ENCODE measurements around the gene RAB19. TPM values are rescaled to one million over a fixed set of nuclear protein-coding genes. Genes with fewer than 3 reads are reported as not detected.
"Not testable (repeated sequence)": the region's sequence is repeated elsewhere in the genome, so short reads cannot be mapped to it uniquely, and the experiment has no call there.

RAB19 gene
- total RNA-seq, 2 donors from 2014 or later = 14.9 to 21.9 TPM

DNA sequence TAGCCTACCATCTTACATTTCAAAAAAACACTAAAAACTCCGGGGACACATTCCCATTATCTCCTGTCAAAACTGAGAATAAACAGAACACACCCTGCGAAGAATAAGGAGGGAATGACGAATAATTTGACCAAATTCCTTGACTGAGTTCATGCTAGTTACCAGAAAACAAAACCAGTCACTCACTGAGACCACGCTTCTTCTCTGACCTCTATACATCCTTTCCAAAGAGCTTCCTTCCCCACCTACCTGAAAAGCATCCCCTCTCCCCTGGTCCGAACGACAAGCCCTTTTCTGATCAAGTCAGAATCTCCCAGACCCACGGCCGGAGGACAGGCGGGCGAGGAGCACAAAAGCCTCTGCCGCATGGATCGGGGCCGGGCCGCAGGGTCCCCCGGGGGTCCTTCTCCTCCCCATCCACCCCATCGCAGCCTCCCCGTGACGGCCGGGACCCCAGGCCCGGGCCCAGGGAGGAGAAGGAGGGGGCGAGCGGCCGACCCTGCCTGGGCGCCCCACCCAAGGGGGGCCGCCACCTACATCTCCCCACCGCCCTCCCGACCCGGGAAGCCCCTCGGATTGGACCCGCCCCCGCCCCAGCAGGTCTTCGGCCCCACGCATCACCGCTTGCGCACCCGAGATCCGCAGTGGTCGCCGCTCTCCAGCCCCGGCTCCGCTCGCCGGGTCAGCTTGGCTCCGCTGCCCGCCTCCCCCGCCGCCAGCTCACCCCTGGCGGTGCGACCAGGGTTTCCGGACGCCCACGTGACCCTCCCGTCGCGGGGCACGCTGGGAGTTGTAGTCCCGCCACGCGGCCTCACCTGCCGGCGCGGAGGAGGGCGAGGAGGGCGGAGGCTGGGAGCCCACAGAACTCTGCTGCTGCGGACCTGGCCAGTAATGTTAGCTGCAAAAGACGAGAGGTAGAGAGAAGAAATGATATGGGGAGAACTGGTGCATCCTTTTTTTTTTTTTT, 5.8 kb upstream of the RAB19 start, which contains the start of gene SLC37A3:
TSS of gene SLC37A3 (minus strand) at position 747 of the 967 bp plus-strand sequence. CDS start 16,004 bp downstream, outside the sequence.
- intact Hi-C loops (cut with DNase I, micrococcal nuclease) = no loop called here
- DNase-seq = peak; percentile 86 to 92

GRCh38 chr7:140398821-140399220, 5.0 kb upstream of the RAB19 start:
- DNase-seq (no peak), ATAC-seq (no peak)
- intact Hi-C loops (cut with DNase I, micrococcal nuclease) = no loop called here

More for the DNA sequence above, 5.8 kb upstream of the RAB19 start, which contains the start of gene SLC37A3:
- ATAC-seq = peak; percentile 99

- intact Hi-C loops (cut with DNase I, micrococcal nuclease) = no loop called here
- DNase-seq (no peak), ATAC-seq (no peak)
These were observed 3.5 kb upstream of the RAB19 start for GRCh38 chr7:140400381-140400780.

DNA sequence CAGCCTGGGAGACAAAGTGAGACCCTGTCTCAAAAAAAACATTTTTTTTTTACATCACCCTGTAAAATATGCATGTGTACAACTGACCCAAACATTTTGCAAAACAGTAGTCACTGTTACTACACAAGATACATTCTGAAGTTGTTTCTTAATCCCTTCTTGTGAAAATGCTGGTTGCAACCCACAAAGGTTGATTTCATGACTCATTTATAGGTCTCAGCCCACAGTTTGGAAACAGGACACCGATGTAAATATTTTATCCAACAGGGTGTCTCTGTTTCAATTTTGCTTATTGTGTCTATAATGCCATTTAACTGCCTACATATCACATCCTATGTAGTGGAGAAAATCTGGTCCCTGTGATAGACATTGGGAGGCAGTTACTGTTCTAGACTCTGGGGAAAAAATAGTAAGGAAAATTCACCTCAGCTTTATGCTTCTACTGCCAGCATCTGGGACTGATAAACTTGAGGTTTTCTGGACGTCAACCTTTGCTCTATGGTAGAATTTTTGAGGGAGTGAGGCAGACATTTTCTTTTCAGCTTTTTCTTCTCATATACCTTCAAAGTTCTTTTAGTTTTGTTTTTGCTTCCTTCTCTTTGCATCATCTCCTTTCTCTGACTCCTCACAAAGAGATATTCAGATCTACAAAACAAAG, 1.6 kb upstream of the RAB19 start:
- DNase-seq = no peak

DNA sequence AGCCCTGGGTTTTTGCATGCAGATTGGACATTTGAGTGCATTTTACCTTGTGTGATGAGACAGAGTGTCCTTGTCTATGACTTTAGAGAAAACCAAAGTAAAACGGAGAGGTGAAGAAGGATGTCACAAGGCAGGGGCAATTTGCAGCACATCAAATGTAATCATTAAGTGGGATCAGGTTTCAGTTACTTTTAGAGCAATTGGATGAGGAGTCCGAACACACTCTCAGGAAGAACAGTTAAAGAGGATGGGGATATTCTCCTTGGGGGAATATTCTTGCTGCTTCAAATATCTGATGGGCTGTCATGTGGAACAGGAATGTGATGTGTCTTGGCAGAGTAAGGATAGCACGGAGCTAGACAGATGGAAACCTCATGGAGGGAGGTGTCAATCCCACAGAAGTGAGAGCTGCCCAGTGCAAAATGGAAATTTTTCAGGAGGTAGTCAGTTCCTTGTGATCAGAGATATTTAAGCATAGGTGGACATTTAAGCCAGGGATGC, 757 bp downstream of the RAB19 start:
- intact Hi-C loops (cut with DNase I, micrococcal nuclease) = no loop called here
- no peak for ATAC-seq
- no peak for DNase-seq

More for the DNA sequence above, 1.6 kb upstream of the RAB19 start:
- intact Hi-C loops (cut with DNase I, micrococcal nuclease) = no loop called here
- no peak for ATAC-seq

DNA sequence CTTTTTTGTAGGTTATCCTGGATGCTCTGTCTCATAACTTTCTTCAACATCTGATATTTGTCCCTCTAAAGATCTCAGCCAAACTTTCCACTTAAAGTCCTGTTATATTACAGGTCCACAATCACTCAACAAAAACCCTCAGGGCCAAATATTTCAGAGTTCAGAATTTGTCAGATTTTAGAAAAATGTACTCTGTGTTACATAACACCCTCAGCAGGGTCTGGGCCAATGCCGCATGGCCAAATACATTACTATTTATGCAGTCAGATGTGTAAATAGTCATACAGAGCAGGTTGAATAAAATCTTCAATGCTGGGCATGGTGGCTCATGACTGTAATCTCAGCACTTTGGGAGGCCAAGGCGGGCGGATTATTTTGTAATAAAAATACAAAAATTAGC, 11.5 kb downstream of the RAB19 start:
- ATAC-seq (no peak), DNase-seq (no peak)
- intact Hi-C loops (cut with DNase I, micrococcal nuclease) = no loop called here

GRCh38 chr7:140415816-140416215, 12.0 kb downstream of the RAB19 start:
- intact Hi-C loops (cut with DNase I, micrococcal nuclease); ATAC-seq: not testable (repeated sequence)

GRCh38 chr7:140416560-140416959, 12.7 kb downstream of the RAB19 start:
- intact Hi-C loops (cut with DNase I, micrococcal nuclease) = no loop called here
- peak; percentile 89 for ATAC-seq
- peak; percentile 46 to 69 for DNase-seq

More at GRCh38 chr7:140415816-140416215, 12.0 kb downstream of the RAB19 start:
- not testable (repeated sequence) for DNase-seq

GRCh38 chr7:140417456-140418155, 13.7 kb downstream of the RAB19 start:
- ATAC-seq (peak; percentile 11), DNase-seq (no peak)
- intact Hi-C loops (cut with DNase I, micrococcal nuclease) = no loop called here

- intact Hi-C loops (cut with DNase I, micrococcal nuclease) = not testable (repeated sequence)
- DNase-seq (peak; percentile 56 to 62), ATAC-seq (peak; percentile 67)
These were observed 14.3 kb downstream of the RAB19 start for GRCh38 chr7:140418156-140418472.

GRCh38 chr7:140418653-140419052, 14.8 kb downstream of the RAB19 start:
- intact Hi-C loops (cut with DNase I, micrococcal nuclease) = no loop called here
- no peak for ATAC-seq
- no peak for DNase-seq

DNA sequence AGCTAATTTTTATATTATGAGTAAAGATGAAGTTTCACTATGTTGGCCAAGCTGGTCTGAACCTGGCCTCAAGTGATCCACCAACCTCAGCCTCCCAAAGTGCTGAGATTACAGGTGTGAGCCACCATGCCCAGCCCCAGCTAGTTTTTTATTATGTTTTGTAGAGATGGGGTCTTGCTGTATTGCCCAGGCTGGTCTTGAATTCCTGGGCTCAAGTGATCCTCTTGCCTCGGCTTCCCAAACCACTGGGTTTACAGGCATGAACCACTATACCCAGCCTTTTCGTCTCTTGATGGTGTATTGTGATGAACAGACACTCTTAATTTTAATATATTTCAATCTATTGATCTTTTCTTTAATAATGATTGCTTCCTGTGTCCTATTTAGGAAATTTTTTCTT, 17.7 kb downstream of the RAB19 start:
- DNase-seq (no peak), ATAC-seq (no peak)
- intact Hi-C loops (cut with DNase I, micrococcal nuclease) = no loop called here

DNA sequence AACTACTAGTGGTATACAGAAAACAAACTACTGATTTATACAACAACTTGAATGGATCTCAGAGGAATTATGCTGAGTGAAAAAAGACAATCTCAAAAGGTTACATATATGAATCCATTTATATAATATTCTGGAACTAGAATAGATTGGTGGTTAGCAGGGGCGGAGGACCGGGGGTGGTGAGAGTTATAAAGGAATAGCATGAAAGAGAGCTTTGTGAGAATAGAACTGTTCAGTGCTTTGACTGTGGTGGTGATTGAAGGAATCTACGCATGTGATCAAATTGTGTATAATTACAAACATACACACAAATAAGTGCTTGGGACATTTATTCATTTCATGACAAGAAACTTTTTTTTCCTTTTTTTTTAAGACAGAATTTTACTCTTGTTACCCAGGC, 19.6 kb downstream of the RAB19 start:
- no peak for DNase-seq
- ATAC-seq = no peak
- intact Hi-C loops (cut with DNase I, micrococcal nuclease) = no loop called here

GRCh38 chr7:140425718-140426117, 21.9 kb downstream of the RAB19 start:
- DNase-seq = no peak
- intact Hi-C loops (cut with DNase I, micrococcal nuclease) = no loop called here
- ATAC-seq = no peak

DNA sequence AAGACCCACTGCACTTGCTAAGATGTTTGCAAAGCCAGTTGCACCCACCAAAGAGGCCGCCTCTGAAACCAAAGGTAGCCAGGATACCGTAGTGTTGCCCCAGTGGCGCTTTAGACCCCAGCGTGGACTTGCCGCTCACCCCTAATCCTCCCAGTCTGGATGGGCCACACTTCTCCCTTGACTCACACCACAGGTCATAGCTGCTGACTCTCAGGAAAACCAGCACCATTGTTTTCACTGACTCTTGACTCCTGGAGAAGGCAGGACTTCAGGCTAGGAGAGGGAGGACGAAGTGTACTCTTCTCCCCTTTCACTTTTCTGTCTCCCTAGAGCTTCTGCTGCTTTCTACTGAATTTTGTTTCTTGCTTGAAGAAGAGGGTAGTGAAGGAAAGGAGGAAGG, 22.3 kb downstream of the RAB19 start:
- intact Hi-C loops (cut with DNase I, micrococcal nuclease) = no loop called here
- ATAC-seq (no peak), DNase-seq (no peak)

DNA sequence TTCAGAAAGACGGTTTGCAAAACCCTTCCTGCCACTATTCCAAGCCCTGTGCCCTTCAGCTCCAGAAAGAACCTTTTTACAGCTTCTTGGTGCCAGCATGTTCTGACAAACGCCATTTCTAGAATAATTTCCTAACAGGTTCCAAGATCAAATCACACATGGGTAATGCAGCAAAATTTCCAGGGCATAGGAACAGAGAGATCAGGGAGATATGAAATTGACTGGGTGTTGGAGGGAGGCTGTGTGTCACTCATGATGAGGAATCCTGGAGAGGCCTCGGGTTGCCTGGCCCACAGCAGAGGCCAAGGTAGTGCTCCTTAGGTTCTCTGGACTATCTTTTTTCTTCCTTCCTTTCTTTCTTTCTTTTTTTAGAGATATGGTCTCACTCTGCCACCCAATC, 29.5 kb downstream of the RAB19 start:
- no peak for DNase-seq
- intact Hi-C loops (cut with DNase I, micrococcal nuclease) = no loop called here

DNA sequence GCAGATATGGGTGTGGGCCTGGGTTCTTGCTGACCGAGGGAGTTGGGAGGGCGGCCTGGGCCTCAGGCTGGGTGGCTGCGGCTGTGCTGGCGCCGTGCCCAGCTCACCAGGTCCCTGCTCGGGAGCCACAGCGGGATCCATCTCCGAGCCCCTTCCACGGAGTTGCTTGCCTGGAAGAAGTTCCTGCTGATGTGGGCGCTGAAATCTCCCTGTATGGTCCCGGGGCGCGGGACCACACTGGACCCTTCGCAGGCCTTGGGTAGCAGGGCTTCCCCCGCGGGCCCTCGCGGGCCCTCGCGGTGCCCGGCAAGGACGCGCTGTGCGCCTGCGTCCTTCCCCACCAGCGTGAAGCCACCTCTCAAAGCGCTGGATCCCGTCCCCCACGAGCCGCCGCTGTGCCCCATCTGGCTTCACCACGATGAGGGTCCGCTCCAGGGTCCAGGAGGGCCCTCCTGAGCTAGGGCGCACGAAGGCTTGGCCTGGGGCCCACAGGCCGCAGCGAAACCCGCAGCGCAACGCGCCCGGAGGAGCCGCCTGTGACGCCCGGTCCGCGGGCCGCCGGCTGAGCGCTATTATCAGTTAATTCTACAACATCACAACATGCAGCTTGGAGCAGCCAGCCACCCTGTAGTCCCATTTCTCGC, 31.5 kb downstream of the RAB19 start:
- intact Hi-C loops (cut with DNase I, micrococcal nuclease) = no loop called here
- no peak for DNase-seq
- no peak for ATAC-seq

More for the DNA sequence above, 29.5 kb downstream of the RAB19 start:
- ATAC-seq = no peak

DNA sequence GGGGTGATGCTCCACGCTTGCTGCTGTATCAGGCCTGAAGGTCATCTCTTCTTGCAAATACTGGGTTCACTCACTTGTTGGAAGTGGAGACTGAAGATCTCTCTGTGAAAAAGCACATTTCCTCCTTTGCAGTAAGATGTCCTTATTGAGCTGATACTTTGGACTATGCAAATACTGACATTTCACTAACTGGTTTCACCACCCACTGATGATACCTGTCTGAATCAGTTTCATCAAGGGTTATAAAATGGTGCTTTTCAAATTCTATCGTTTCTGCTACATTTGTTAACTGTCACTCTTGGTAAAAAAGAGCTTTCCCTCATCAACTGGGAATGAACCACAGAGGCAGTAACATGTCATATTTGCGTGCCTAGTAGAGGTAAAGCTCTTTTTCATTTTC, 35.5 kb downstream of the RAB19 start:
- intact Hi-C loops (cut with DNase I, micrococcal nuclease) = no loop called here
- ATAC-seq = peak; percentile 73
- DNase-seq = no peak

GRCh38 chr7:140440593-140440992, 36.7 kb downstream of the RAB19 start:
- intact Hi-C loops (cut with DNase I, micrococcal nuclease) = no loop called here

More at GRCh38 chr7:140440593-140440992, 36.7 kb downstream of the RAB19 start:
- no peak for DNase-seq
- ATAC-seq = no peak

Data from left colon (tissue), 2 donors.